SK-N-SH treated with all-trans-retinoic acid at 6 μM for 48 hours (cell line): ENCODE data around the gene COBL.

ENCODE experiments used
- ARNTL ChIP-seq: fragments of 450-650 bp; formaldehyde crosslinking; IDR thresholded peaks from 2 replicates; pipeline ENCODE4 v1.5.0; 2020; ENCODE audit warnings: low read depth, mild to moderate bottlenecking, moderate library complexity, borderline replicate concordance
- BACH2 ChIP-seq: fragments of 250-450 bp; sonication (Bioruptor Pico); IDR thresholded peaks from 2 replicates; pipeline ENCODE4 v1.9.0; 2021; ENCODE audit warnings: mild to moderate bottlenecking, borderline replicate concordance
- CREB5 ChIP-seq: fragments of 250-450 bp; sonication (Bioruptor Pico); IDR thresholded peaks from 2 replicates; pipeline ENCODE4 v1.5.1; 2020; ENCODE audit warnings: low read depth, mild to moderate bottlenecking, moderate library complexity
- CSDC2 ChIP-seq: fragments of 250-450 bp; sonication (Bioruptor Pico); IDR thresholded peaks from 2 replicates; pipeline ENCODE4 v1.5.0; 2020; ENCODE audit warnings: mild to moderate bottlenecking, moderate library complexity
- ESRRG ChIP-seq: fragments of 250-450 bp; sonication (Bioruptor Pico); IDR thresholded peaks from 2 replicates; pipeline ENCODE4 v1.6.1; 2021; ENCODE audit warnings: mild to moderate bottlenecking
- GLIS3 ChIP-seq: fragments of 250-450 bp; sonication (Bioruptor Pico); IDR thresholded peaks from 2 replicates; pipeline ENCODE4 v1.5.0; 2020; ENCODE audit warnings: mild to moderate bottlenecking, moderate library complexity
- OSR1 ChIP-seq: fragments of 250-450 bp; sonication (Bioruptor Pico); IDR thresholded peaks from 2 replicates; pipeline ENCODE4 v1.8.0; 2022; ENCODE audit warnings: moderate library complexity, mild to moderate bottlenecking, inconsistent platforms
- PATZ1 ChIP-seq: fragments of 250-450 bp; sonication (Bioruptor Pico); IDR thresholded peaks from 2 replicates; pipeline ENCODE4 v1.8.0; 2020; ENCODE audit warnings: mild to moderate bottlenecking, moderate library complexity, borderline replicate concordance
- TCF4 ChIP-seq: fragments of 250-450 bp; sonication (Bioruptor Pico); IDR thresholded peaks from 2 replicates; pipeline ENCODE4 v1.8.0; 2021; ENCODE audit warnings: mild to moderate bottlenecking, moderate library complexity, borderline replicate concordance
- ZC3H10 ChIP-seq: fragments of 250-450 bp; sonication (Bioruptor Pico); IDR thresholded peaks from 2 replicates; pipeline ENCODE4 v1.5.1; 2021; ENCODE audit warnings: mild to moderate bottlenecking, moderate library complexity
- ZFP30 ChIP-seq: fragments of 450-650 bp; formaldehyde crosslinking; IDR thresholded peaks from 2 replicates; pipeline ENCODE4 v1.5.0; 2022; ENCODE audit warnings: mild to moderate bottlenecking, moderate library complexity
- ZNF565 ChIP-seq: fragments of 450-650 bp; formaldehyde crosslinking; conservative IDR thresholded peaks from 2 replicates; pipeline ENCODE4 v1.5.0; 2020; ENCODE audit warnings: low read depth, mild to moderate bottlenecking, moderate library complexity
- ZNF70 ChIP-seq: fragments of 450-650 bp; formaldehyde crosslinking; IDR thresholded peaks from 2 replicates; pipeline ENCODE4 v1.5.0; 2020; ENCODE audit warnings: mild to moderate bottlenecking, moderate library complexity

GRCh38 chr7:51275532-51275931 is 41.1 kb downstream of the COBL start:
- TF ChIP-seq CREB5 (CRISPR knock-in tag) (no peak), ZNF70 (CRISPR knock-in tag) (no peak), ESRRG (CRISPR knock-in tag) (no peak), ZFP30 (no peak), ARNTL (no peak), ZNF565 (CRISPR knock-in tag) (no peak), GLIS3 (no peak), ZC3H10 (CRISPR knock-in tag) (no peak), PATZ1 (CRISPR knock-in tag) (no peak), TCF4 (CRISPR knock-in tag) (no peak), OSR1 (CRISPR knock-in tag) (no peak), CSDC2 (no peak), BACH2 (CRISPR knock-in tag) (no peak)
